AG08395 (cell line): ENCODE results near the gene NOL12.
"Not testable (repeated sequence)": the region's sequence is repeated elsewhere in the genome, so short reads cannot be mapped to it uniquely, and the experiment has no call there.

Source experiments
- DNase-seq: peaks from one replicate; pipeline ENCODE4 v3.0.0; 2012; ENCODE audit warnings: mixed read lengths, low spot score

The NOL12 gene, protein sequence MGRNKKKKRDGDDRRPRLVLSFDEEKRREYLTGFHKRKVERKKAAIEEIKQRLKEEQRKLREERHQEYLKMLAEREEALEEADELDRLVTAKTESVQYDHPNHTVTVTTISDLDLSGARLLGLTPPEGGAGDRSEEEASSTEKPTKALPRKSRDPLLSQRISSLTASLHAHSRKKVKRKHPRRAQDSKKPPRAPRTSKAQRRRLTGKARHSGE

DNA sequence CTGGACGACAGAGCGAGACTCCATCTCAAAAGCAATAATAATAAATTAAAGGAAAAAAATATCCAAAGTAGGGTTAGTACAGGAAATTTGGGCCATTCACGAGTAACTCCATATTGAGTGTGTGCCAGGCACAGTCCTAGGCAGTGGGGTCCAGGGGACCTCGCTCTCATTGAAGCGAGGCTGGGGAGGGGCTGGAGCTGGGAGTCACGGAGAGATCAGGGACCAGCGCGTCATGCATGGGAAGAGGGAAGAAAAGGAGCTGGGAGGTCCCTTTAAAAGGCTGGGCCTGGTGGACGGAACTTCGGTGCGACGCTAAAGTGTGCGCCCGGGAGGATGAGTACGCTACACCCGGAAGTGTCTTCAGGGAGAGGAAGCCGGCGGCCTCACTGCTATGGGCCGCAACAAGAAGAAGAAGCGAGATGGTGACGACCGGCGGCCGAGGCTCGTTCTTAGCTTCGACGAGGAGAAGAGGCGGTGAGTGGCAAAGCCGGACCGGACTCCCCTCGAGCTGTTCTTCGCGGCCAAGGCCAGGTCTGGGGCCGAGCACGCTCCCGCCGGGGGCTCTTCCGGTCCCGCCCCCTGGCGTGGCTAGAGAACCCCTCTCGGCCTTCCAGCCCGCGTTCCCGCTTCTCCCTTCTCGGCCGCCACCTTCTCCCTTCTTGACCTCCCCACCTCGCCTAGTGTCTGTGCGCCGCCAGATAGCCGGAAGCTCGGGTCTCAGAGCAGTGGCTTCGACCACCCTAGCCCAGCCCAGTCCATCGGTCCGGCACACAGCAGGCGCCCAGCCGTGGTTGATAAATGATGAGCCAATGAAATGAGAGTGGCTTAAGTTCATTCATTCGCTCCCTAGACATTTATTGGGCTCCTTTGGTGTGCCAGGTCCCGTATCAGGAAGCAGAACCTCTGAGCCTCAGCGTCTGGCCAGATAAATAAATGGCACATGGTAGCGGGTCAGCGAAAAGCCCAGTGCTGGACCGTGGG, at the start of gene NOL12:
Gene NOL12 (plus strand): TSS at position 342 of the 981 bp plus-strand sequence. CDS start 50 bp downstream, at position 392.
- DNase-seq = peak; percentile 82

GRCh38 chr22:37636949-37637273, 49.2 kb upstream of the NOL12 start:
- peak; percentile 28 for DNase-seq

GRCh38 chr22:37638391-37639069, 47.6 kb upstream of the NOL12 start:
- DNase-seq = no peak

- DNase-seq = peak; percentile 60
Observed at GRCh38 chr22:37639070-37639760, 46.9 kb upstream of the NOL12 start, which contains the start of gene SH3BP1. Gene SH3BP1 (plus strand): TSS chr22:37639669. CDS start chr22:37639788, 119 bp downstream.

DNA sequence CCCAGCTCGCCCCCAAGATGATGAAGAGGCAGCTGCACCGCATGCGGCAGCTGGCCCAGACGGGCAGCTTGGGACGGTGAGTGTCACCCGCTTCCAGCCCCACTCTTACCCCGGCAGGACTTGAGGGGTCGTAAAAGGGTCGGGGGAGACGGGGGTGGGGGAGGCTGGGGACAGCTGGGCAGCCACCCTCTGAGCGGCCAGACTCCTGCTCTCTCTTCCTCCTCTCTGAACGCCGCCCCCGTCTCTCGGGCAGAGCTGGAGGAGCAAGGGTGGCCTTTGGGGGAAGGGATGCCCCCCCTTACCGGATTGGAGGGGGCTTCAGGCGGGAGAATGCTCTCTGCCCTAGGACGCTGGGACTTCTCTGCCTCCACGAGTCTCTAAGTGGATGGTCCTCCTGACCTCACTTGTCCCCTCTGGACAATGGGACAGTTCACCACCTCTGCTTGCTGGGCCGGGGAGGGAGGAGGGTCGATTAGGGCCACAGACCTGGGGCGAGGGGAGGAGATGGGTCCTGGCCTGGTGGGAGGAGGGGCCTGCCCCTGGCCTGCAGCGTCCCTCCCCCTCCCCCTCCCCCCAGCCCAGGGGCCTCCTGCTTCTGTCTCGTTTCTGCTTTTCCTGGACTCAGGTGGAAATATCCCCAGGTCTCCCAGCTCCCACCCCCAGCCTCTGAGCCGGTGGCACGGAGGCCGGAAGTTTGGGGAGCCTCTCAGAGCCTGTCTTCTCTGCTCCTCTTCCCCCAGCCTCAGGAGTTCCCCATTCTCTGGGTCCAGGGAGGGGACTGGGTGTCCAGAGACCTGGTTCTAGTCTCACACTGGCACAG, 46.2 kb upstream of the NOL12 start:
- DNase-seq = no peak

DNA sequence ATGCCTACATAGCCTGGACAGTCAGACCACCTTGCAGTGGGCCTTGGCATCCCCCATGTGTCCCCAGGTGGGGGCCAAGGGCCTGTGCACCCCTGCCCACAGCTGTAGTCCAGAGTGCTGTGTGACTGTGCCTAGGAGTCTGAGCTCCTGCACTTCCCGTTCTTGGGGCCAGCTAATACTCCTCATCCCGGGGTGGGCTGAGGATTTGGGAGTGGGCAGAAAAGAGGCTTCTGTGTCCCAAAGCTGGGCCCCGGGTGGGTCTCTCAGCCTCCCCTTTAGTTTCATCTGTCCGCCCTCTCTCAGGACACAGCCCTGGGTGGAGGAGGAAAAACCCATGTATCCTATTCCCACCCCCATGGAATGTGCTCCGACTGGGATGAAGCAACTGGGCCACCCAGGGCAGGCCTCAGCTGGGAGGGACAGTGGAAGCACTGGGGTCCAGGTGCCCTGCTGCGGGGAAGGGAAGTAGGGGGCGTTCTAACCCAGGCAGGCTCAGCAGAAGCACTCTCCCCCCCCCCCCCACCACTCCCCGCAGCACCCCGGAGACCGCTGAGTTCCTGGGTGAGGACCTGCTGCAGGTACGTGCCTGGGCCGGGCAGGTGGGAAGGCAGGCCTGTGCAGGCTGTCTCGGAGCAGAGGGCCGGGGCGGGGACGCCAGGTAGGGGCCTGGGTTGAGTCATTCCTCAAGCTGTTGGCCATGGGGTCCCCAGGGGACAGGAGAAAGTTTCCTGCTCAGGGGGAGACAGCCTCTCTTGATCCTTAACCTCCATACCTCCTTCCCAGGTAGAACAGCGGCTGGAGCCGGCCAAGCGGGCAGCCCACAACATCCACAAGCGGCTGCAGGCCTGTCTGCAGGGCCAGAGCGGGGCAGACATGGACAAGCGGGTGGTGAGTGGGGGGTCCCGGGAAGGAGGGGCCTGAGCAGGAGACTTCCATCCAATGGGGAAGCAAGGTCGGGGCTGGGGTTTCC, 45.3 kb upstream of the NOL12 start:
- no peak for DNase-seq

GRCh38 chr22:37641561-37641949, 44.6 kb upstream of the NOL12 start:
- no peak for DNase-seq

GRCh38 chr22:37643225-37643847, 42.8 kb upstream of the NOL12 start:
- peak; percentile 87 for DNase-seq

GRCh38 chr22:37647317-37647716, 38.8 kb upstream of the NOL12 start:
- DNase-seq = no peak

GRCh38 chr22:37647928-37648327, 38.2 kb upstream of the NOL12 start:
- DNase-seq = no peak

GRCh38 chr22:37650463-37651136, 35.5 kb upstream of the NOL12 start:
- no peak for DNase-seq

DNA sequence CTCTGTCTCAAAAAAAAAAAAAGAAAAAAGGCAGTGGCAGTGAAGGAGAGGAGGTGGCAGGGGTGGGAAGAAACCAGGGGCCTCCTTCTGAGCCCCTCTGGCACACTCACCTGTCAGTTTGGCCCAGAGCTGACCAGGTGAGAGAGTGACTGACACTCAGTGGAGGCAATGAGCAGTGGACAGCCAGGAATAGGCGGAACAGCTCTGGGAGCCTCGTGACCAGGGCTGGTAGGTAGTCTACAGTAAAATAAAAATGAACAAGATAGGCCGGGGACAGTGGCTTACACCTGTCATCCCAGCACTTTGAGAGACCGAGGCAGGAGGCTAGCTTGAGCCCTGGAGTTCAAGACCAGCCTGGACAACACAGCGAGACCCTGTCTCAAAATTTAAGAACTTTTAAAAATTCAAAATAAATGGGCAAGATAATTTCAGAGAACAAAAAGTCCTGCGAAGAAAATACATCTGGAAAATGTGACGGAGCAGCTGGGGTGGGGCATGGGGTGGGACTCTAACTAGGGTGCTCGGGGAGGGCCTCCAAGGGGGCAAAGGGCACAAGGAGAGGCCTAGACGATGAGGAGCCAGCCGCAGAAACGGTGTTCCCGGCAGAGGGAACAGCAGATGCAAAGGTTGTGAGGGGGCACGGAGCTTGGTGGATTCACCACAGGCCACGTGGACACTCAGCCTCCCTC, 31.4 kb upstream of the NOL12 start:
- DNase-seq = no peak

- no peak for DNase-seq
Observed at GRCh38 chr22:37655252-37655563, 30.9 kb upstream of the NOL12 start.

DNA sequence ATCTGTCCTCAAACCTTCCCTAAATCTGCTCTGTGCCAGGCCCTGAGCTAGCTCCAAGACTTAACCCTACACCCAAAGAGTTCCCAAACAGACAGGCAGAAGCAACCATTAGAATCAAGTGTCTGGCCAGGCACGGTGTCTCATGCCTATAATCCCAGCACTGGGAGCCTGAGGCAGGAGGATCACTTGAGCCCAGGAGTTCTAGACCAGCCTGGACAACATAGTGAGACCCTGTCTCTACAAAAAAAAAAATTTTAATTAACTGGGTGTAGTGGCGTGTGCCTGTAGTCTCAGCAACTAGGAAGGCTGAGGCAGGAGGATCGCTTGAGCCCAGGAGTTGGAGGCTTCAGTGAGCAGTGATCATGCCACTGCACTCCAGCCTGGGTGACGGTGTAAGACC, 29.6 kb upstream of the NOL12 start:
- not testable (repeated sequence) for DNase-seq

DNA sequence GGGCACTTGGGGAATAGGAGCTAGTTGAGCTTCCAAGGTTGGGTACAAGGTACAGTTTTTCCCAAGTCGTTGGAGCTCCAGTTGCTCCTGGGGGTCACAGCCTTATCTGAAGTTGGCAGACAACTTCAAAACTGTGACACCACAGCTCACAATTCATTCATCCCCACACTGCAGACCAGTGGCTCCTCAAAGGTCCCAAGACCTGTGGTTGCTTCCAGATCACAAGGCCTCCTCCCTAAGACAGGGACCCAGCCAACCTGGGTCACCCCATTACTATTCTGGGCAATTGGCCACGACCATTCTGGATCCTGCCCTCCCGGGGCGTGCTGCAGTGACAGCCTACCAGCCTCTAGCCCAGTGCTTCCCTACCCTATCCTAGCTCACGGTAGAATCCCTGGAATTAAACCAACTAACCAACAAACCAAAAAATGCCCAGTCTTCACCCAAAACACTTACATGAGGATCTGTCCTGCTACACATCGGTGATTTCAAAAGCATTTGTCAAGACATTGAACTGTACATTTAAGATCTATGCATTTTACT, 28.5 kb upstream of the NOL12 start:
- peak; percentile 37 for DNase-seq

- peak; percentile 100 for DNase-seq
Observed at GRCh38 chr22:37658133-37659065, 27.7 kb upstream of the NOL12 start, which contains the start of gene PDXP. Gene PDXP (plus strand): TSS chr22:37658723. CDS start chr22:37658783, 60 bp downstream.
